HG03108 (cell line): Measurements from ENCODE around the gene RD3L.
"Not testable (repeated sequence)": the region's sequence is repeated elsewhere in the genome, so short reads cannot be mapped to it uniquely, and the experiment has no call there.

ENCODE experiments used
- ATAC-seq: cut with Tn5 transposase; IDR thresholded peaks from one replicate; pipeline ENCODE4 v1.9.1; 2021; ENCODE audit warnings: moderate library complexity; ENCODE audit not compliant: unreplicated experiment

The RD3L gene

GRCh38 chr14:103941973-103942736 lies at the start of gene RD3L:
Gene RD3L (minus strand): TSS chr14:103942529. CDS start chr14:103941695, 834 bp downstream.
- no peak for ATAC-seq

- ATAC-seq: no peak
Measured at GRCh38 chr14:103989964-103990363, 47.6 kb upstream of the RD3L start.

- ATAC-seq: no peak
Measured at GRCh38 chr14:103989034-103989433, 46.7 kb upstream of the RD3L start.

GRCh38 chr14:103984196-103984595 lies 41.9 kb upstream of the RD3L start:
- no peak for ATAC-seq

- not testable (repeated sequence) for ATAC-seq
Measured at GRCh38 chr14:103980623-103981238, 38.4 kb upstream of the RD3L start.

- no peak for ATAC-seq
Measured at GRCh38 chr14:103974575-103974974, 32.2 kb upstream of the RD3L start.

- no peak for ATAC-seq
Measured at GRCh38 chr14:103973354-103973753, 31.0 kb upstream of the RD3L start.

- no peak for ATAC-seq
Measured at GRCh38 chr14:103969961-103970360, 27.6 kb upstream of the RD3L start.

GRCh38 chr14:103966631-103967030 lies 24.3 kb upstream of the RD3L start:
- ATAC-seq: no peak

- ATAC-seq: no peak
Measured at GRCh38 chr14:103961928-103962578, 19.7 kb upstream of the RD3L start.

- ATAC-seq: no peak
Measured at GRCh38 chr14:103960457-103961055, 18.2 kb upstream of the RD3L start.

- ATAC-seq: no peak
Measured at GRCh38 chr14:103949131-103949790, 6.9 kb upstream of the RD3L start.

GRCh38 chr14:103948442-103948841 lies 6.1 kb upstream of the RD3L start:
- no peak for ATAC-seq

GRCh38 chr14:103946975-103947374 lies 4.6 kb upstream of the RD3L start:
- ATAC-seq: no peak

GRCh38 chr14:103943673-103944072 lies 1.3 kb upstream of the RD3L start:
- ATAC-seq: no peak

GRCh38 chr14:103941462-103941861 lies 867 bp downstream of the RD3L start:
- ATAC-seq: no peak

GRCh38 chr14:103935102-103935501 lies 7.2 kb downstream of the RD3L start:
- ATAC-seq: no peak

GRCh38 chr14:103932791-103933490 lies 9.4 kb downstream of the RD3L start:
- ATAC-seq: no peak

GRCh38 chr14:103931422-103931821 lies 10.9 kb downstream of the RD3L start:
- no peak for ATAC-seq

GRCh38 chr14:103930051-103930604 lies 12.2 kb downstream of the RD3L start:
- ATAC-seq: no peak
